MM.1S (cell line): Measurements from ENCODE around the gene CASP9.

ENCODE experiments used
- EZH2 ChIP-seq: fragments of 300-600 bp; sonication (generic); optimal IDR thresholded peaks from 2 replicates; pipeline ENCODE3; 2017; ENCODE audit warnings: low read depth, mild to moderate bottlenecking, antibody characterized with exemption, low read length, mixed read lengths
- EZH2phosphoT487 ChIP-seq: fragments of 300-600 bp; sonication (generic); IDR thresholded peaks from 2 replicates; pipeline ENCODE4 v1.6.1; 2018; ENCODE audit warnings: antibody characterized with exemption, low read length
- TF ChIP-seq, protein P1 (sequence below): fragments of 300-600 bp; sonication (generic); IDR thresholded peaks from 2 replicates; pipeline ENCODE4 v1.5.1; 2016; ENCODE audit warnings: antibody characterized with exemption, low read length, mixed read lengths

DNA sequence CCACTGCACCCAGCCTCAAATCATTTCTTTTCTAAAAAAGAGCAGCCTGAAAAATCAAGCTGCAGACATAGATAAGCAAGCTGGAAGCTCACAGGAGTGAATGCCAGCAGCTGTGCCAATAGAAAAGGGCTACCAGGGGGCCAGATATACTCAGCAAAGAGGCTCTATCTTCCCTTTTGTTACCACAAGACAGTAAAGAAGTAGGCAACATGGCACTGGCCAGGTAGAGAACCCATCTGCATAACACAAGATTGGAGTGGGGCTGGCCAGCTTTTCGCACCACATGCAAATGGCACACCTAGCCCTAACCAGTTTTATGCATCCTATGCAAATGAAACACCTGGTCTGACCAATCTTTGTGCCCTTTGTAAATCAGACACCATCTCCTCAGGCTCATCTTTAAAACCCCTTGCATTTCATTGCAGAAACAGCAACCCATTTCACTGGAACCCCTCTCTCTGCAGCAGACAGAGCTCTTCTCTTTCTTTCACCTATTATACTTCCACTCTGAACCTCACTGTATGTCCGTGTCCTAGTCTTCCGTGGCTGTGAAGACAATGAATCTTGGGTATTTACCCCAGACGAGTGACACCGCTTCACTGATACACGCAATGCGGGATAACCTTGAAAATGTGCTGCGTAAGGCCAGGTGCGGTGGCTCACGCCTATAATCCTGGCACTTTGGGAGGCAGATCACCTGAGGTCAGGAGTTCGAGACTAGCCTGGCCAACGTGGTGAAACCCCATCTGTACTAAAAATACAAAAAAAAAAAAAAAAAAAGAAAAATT lies 15.1 kb downstream of the CASP9 start:
- TF ChIP-seq, protein P1, sequence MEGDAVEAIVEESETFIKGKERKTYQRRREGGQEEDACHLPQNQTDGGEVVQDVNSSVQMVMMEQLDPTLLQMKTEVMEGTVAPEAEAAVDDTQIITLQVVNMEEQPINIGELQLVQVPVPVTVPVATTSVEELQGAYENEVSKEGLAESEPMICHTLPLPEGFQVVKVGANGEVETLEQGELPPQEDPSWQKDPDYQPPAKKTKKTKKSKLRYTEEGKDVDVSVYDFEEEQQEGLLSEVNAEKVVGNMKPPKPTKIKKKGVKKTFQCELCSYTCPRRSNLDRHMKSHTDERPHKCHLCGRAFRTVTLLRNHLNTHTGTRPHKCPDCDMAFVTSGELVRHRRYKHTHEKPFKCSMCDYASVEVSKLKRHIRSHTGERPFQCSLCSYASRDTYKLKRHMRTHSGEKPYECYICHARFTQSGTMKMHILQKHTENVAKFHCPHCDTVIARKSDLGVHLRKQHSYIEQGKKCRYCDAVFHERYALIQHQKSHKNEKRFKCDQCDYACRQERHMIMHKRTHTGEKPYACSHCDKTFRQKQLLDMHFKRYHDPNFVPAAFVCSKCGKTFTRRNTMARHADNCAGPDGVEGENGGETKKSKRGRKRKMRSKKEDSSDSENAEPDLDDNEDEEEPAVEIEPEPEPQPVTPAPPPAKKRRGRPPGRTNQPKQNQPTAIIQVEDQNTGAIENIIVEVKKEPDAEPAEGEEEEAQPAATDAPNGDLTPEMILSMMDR = no peak
- no peak for TF ChIP-seq EZH2
- no peak for TF ChIP-seq EZH2phosphoT487
